GM03348 (cell line): Measurements from ENCODE around the gene IL17C.

Experiments
- DNase-seq: peaks from one replicate; pipeline ENCODE4 v3.0.0; 2012; ENCODE audit warnings: low spot score

Gene IL17C

DNA sequence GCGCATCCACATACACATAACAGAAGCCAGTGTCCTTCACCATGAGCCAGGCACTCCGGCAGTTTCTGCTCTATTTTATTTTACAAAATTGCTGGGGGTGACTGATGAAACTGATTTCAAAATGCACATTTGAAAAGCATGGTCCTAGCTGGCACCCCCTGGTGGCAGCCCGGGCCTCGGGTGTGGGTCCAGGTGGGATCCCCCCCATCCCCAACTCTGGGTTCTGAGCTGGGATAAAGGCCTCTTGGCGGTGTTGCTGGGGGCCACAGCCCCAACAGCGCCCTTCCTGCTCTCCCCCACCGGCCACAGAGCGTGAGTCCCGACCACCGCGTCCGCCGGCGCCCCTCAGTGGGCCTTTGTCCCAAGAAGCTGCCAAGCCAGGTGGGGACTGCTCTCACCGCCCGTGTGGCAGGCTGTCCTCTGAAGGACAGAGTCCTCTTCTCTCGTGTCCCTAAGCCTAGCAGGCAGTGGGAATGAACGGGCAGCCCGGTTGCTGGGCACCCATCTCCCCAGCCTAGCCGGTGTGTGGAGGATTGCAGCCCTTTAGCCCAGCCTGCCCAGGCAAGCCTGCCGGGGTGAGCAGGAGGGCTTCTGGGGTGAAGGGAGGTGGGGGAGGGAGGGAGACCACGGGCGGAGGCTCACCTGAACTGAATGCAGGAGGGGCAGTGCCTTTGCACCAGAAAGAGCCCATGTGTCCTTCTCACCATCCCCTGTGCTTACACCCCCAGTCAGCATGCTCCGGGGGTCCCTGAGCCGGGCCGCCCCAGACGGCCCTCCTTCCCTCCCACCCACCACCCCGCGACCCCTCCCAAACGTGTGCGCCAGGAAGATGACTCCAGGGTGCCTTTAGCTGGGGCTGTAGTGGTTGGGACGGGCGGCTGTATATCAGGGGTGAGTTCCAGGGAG lies 47.0 kb downstream of the IL17C start:
- DNase-seq = peak; percentile 88

DNA sequence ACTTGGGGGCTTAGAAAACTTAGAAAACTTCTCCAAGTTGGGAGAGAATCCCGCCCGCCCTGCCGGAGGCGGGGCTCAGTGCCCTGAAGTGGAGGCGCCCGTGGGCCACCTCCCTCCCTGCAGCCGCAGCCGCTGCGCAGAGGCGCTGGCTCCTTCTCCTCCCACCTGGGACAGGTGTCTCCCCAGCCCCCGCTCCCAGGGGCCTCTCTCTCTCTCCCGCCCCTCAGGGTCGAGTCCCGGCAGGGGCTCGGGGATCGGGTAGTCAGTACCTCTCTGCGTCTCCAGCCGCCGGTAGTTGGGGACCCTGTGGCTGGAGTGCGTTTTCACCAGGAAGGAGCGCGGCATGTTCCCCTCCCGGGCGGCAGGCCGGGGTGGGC lies 47.7 kb downstream of the IL17C start:
- peak; percentile 53 for DNase-seq

DNA sequence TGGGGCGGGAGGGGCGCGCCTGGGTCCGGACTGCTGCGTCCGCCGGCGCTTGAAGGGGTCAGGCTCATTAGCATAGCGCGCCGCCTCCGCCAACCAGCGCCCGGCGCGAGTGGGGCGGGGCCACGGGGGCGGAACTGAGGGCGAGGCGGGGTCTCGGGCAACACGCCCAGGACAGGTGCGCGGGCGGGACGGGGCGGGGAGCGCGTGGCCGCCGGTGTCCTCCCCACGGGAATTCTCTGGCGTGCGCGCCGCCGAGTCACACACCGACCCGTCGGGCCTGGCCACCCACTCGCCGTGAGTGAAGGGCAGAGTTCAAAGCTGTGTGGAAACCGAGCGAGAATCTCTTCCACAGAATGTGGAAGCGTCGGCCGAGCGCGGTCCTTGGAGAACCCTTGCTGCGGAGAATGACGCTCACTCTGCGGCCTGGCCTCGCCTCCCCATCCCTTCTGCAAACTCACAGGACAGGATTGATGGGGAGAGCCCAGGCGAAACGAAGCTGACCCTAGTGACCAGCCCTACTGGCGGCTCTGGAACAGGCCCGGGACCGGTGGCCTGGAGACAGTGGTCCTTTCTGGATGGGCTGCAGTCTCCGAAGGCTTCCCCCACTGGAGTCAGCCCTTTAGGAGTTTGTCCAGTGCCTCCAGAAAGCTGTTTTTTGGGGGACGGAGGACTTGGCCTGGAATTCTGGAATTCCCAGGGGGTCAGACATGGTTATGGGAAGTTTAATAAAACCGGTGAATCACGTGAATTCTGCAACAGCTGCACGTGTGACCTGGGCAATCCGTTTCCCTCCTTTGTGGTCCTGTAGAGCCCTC lies 48.3 kb downstream of the IL17C start, which contains the start of gene SNAI3:
Gene SNAI3, minus strand, starts transcription at position 69 of the 815 bp plus-strand sequence. CDS start 101 bp downstream, outside the sequence.
- DNase-seq = peak; percentile 86

DNA sequence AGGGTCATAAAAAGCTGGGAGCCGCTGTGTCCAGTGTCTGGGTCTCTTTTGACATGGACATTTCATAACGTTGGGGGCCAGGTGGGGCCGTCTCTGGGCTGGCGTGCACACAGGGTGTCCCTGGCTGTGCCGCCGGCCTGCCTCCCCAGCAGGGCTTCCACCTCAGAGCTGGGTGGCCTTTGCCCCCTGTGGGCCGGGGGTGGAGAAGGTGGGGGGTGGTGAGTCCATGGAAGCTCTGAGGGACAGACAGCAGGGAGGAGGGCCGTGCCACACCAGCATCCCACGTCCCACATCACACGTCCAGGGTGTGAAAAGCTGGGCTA lies 48.8 kb downstream of the IL17C start:
- DNase-seq = no peak

DNA sequence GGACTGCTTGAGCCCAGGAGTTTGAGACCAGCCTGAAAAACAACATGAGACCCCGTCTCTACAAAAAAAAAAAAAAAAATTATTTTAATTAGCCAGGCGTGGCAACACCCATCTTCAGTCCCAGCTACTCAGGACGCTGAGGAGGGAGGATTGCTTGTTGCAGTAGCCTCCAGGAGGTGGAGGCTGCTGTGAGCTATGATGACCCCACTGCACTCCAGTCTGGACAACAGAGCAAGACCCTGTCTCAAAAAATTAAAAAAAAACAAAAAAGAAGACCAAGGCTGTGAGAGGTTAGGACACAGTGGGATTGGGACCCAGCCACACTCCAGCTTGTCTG lies 49.3 kb downstream of the IL17C start:
- no peak for DNase-seq

DNA sequence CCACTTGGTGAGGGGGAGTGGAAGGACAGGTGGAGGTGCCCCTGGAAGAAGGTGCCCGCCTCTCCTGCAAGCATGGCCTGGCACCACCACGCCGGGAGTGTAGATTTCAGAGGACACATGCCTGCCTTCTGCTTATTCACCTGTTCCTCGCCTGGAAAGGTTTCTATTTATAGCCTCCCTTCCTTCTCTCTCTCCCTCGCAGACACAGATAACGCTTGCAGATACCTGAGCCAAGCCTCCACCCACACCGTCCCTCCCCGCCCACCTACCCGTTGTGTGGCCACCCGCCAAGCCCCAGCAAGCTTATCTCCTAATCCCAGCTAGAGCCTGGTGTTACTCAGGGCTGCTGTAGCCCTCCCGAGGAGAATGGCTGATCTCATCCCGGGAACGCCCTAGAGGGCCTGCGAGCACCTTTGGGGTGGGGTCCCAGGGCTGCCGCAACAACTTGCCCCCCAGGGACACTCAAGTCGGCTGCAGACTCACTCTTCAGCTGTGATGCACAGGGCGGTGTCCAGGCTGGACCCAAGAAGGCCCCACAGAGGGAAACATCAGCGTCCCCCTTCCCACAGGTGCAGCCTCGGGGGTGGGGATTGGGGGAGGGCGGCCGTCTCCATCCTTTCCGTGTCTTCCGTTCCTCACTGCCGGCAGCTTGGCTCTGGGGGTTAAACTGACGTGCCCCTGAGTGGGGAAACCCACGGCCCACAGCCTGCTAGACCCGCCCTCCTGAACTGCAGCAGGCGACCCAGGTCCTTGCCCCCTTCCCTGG lies 49.8 kb downstream of the IL17C start:
- DNase-seq = no peak
